K562 (cell line): ENCODE data around the gene CSNK1G1. TPM values are rescaled to one million over a fixed set of nuclear protein-coding genes. Genes with fewer than 3 reads are reported as not detected.

Experiments used
- CTCFL ChIP-seq: IDR thresholded peaks from 2 replicates; pipeline ENCODE4 v1.6.1; 2011; ENCODE audit warnings: borderline replicate concordance, low read depth, mild to moderate bottlenecking, moderate library complexity, low read length; ENCODE audit not compliant: insufficient read depth, poor library complexity, severe bottlenecking
- L3MBTL2 ChIP-seq: fragments of 450-650 bp; IDR thresholded peaks from 2 replicates; pipeline ENCODE4 v1.6.1; 2016; ENCODE audit warnings: mild to moderate bottlenecking, moderate library complexity
- MGA ChIP-seq: fragments of 450-650 bp; IDR thresholded peaks from 2 replicates; pipeline ENCODE4 v1.6.1; 2016; ENCODE audit warnings: mild to moderate bottlenecking, moderate library complexity
- PCBP2 ChIP-seq: fragments of 200-400 bp; formaldehyde crosslinking; IDR thresholded peaks from 2 replicates; pipeline ENCODE4 v1.6.1; 2018; ENCODE audit warnings: low read length, low read depth, mild to moderate bottlenecking, moderate library complexity; ENCODE audit not compliant: poor library complexity, severe bottlenecking
- POLR2H ChIP-seq: IDR thresholded peaks from 2 replicates; pipeline ENCODE4 v1.6.1; 2016; ENCODE audit warnings: missing genetic modification characterization, low read depth, mild to moderate bottlenecking, control low read depth, missing compliant biosample characterization, moderate library complexity
- RB1 ChIP-seq: fragments of 450-650 bp; IDR thresholded peaks from 2 replicates; pipeline ENCODE4 v1.6.1; 2017; ENCODE audit warnings: low read depth, mild to moderate bottlenecking
- RBM25 ChIP-seq: fragments of 200-400 bp; formaldehyde crosslinking; IDR thresholded peaks from 2 replicates; pipeline ENCODE4 v1.6.1; 2018; ENCODE audit warnings: low read length, low read depth, moderate library complexity; ENCODE audit not compliant: severe bottlenecking
- SNAPC5 ChIP-seq: fragments of 250-450 bp; sonication (Bioruptor Pico); IDR thresholded peaks from 2 replicates; pipeline ENCODE4 v1.8.0; 2021; ENCODE audit warnings: moderate library complexity, mild to moderate bottlenecking, inconsistent platforms
- ZBTB2 ChIP-seq: fragments of 450-650 bp; IDR thresholded peaks from 2 replicates; pipeline ENCODE4 v1.6.1; 2016; ENCODE audit warnings: antibody characterized with exemption
- polyA plus RNA-seq, 8 experiments: library from polyadenylated mRNA; depleted of rRNA in 4 of 8; stranded (reverse) in 5 of 8; unstranded in 3 of 8; fragments of >200 nt; fragmentation: Nextera tagmentation in 2 of 8; fragmentation: Illumina TruSeq in 1 of 8; extraction: Ambion mirVana in 2 of 8; extraction: Trizol in 1 of 8; gene quantifications; 2 replicates each; pipeline versions ENCODE4 v1.2.1 to v1.2.3, GENCODE V29; 2011 to 2014; ENCODE audit warnings: inconsistent platforms in 1 of 8, missing spikeins in 1 of 8
- total RNA-seq, 7 experiments: library from RNA; depleted of rRNA in 6 of 7; stranded (reverse); fragments of >200 nt in 6 of 7; fragmentation: Illumina TruSeq in 2 of 7; extraction: Trizol in 2 of 7; gene quantifications; 2 replicates each; pipeline versions ENCODE4 v1.2.1 to v1.2.3, GENCODE V29; 2011 to 2021; ENCODE audit warnings: low replicate concordance in 1 of 7

The CSNK1G1 gene
- total and polyA plus RNA-seq, 9 of the 15 experiments (the other 6 are each of a cell fraction or from before 2014, with no cell fraction given) = 4.5 to 18.5 (median 9.5) TPM

- no peak for TF ChIP-seq CTCFL
- TF ChIP-seq MGA = peak; percentile 78
- peak; percentile 87 for TF ChIP-seq RB1
- no peak for TF ChIP-seq PCBP2
- TF ChIP-seq ZBTB2 = no peak
- peak; percentile 97 for TF ChIP-seq POLR2H
- TF ChIP-seq L3MBTL2 = peak; percentile 89
- TF ChIP-seq RBM25 = peak; percentile 95
- no peak for TF ChIP-seq SNAPC5 (CRISPR knock-in tag)
Observed at GRCh38 chr15:64381000-64381751, 25.2 kb upstream of the CSNK1G1 start, which contains the start of gene PCLAF (continued).
